HepG2 (cell line): Measurements from ENCODE around the gene SMAD6.

Experiments used
- RFXANK ChIP-seq: IDR thresholded peaks from 2 replicates; pipeline ENCODE4 v1.6.1; 2016
- TFDP2 ChIP-seq: sonication (generic); formaldehyde crosslinking; IDR thresholded peaks from 2 replicates; pipeline ENCODE4 v1.4.0; 2020; ENCODE audit warnings: missing genetic modification reagents

GRCh38 chr15:66702035-66702786 lies at the start of gene SMAD6:
- TF ChIP-seq RFXANK (CRISPR knock-in tag) = no peak
- peak; percentile 85 for TF ChIP-seq TFDP2
